HFFc6 (cell line): ENCODE data around the gene PAM16. TPM values are rescaled to one million over a fixed set of nuclear protein-coding genes. Genes with fewer than 3 reads are reported as not detected.

Experiments used
- DNase-seq: peaks from one replicate; pipeline ENCODE4 v3.0.0-alpha.2; 2018
- H3K27ac Mint-ChIP-seq: 2 replicates; pipeline ENCODE4 v1.8.0; 2020; ENCODE audit warnings: mild to moderate bottlenecking, mixed read lengths
- H3K27me3 Mint-ChIP-seq: 2 replicates; pipeline ENCODE4 v1.8.0; 2021; ENCODE audit warnings: mild to moderate bottlenecking, moderate library complexity, mixed read lengths; ENCODE audit not compliant: insufficient read depth
- H3K36me3 Mint-ChIP-seq: 2 replicates; pipeline ENCODE4 v1.8.0; 2021; ENCODE audit warnings: low read depth, mixed read lengths
- H3K4me1 Mint-ChIP-seq: 2 replicates; pipeline ENCODE4 v1.8.0; 2020; ENCODE audit warnings: low read depth, mixed read lengths
- H3K4me3 Mint-ChIP-seq: 2 replicates; pipeline ENCODE4 v1.8.0; 2020; ENCODE audit warnings: mild to moderate bottlenecking, moderate library complexity, mixed read lengths
- H3K9me3 Mint-ChIP-seq: 2 replicates; pipeline ENCODE4 v1.8.0; 2020; ENCODE audit warnings: mild to moderate bottlenecking, mixed read lengths
- CTCF ChIP-seq: fragments of 200-600 bp; sonication (generic); IDR thresholded peaks from 2 replicates; pipeline ENCODE4 v1.5.0; 2021; ENCODE audit warnings: antibody characterized with exemption, mild to moderate bottlenecking
- total RNA-seq, 6 experiments: library from RNA; stranded (reverse); fragmentation: NEBNext Ultra II Directional; extraction: Animal tissue kit (Norgen Biotek cat#: 25700); gene quantifications; 2 replicates in 1 of 6; 3 replicates in 5 of 6; pipeline ENCODE4 v1.2.3, GENCODE V29; 2021

Gene PAM16
- total RNA-seq, 6 experiments from 2014 or later, result 44.9 to 50.8 (median 46.1) TPM

GRCh38 chr16:4356820-4357219 lies 5.7 kb upstream of the PAM16 start:
- no peaks in the 10 kb centered on the region for H3K36me3 Mint-ChIP-seq
- no peak overlapping the region for H3K27ac Mint-ChIP-seq
- no peaks in the 10 kb centered on the region for H3K9me3 Mint-ChIP-seq
- H3K4me3 Mint-ChIP-seq, result no peak overlapping the region
- H3K27me3 Mint-ChIP-seq, result no peaks in the 10 kb centered on the region
- no peak for TF ChIP-seq CTCF
- DNase-seq, result no peak
- peaks cover 16% of the 10 kb centered on the region for H3K4me1 Mint-ChIP-seq

GRCh38 chr16:4354512-4355409 lies 3.6 kb upstream of the PAM16 start:
- no peak for TF ChIP-seq CTCF
- Mint-ChIP-seq H3K27ac (no peak overlapping the region), H3K4me3 (no peak overlapping the region), H3K9me3 (no peaks in the 10 kb centered on the region), H3K27me3 (peaks cover 2% of the 10 kb centered on the region; the same call in 1 of the 2 replicates), H3K4me1 (peaks cover 21% of the 10 kb centered on the region), H3K36me3 (no peaks in the 10 kb centered on the region; the same call in 1 of the 2 replicates)
- no peak for DNase-seq

- Mint-ChIP-seq H3K27ac (peak overlapping the region; percentile 34; the same call in 1 of the 2 replicates), H3K36me3 (no peaks in the 10 kb centered on the region; the same call in 1 of the 2 replicates), H3K4me3 (peak overlapping the region; percentile 25; the same call in 1 of the 2 replicates), H3K9me3 (no peaks in the 10 kb centered on the region), H3K27me3 (peaks cover 2% of the 10 kb centered on the region; the same call in 1 of the 2 replicates), H3K4me1 (peaks cover 21% of the 10 kb centered on the region)
- no peak for DNase-seq
- TF ChIP-seq CTCF, result no peak
Observed at GRCh38 chr16:4353675-4354074, 2.6 kb upstream of the PAM16 start.

- no peak overlapping the region for H3K4me3 Mint-ChIP-seq
- H3K36me3 Mint-ChIP-seq, result no peaks in the 10 kb centered on the region; the same call in 1 of the 2 replicates
- DNase-seq, result no peak
- TF ChIP-seq CTCF, result no peak
- H3K27ac Mint-ChIP-seq, result no peak overlapping the region; the same call in 1 of the 2 replicates
- peaks cover 30% of the 10 kb centered on the region for H3K4me1 Mint-ChIP-seq
- H3K27me3 Mint-ChIP-seq, result peaks cover 2% of the 10 kb centered on the region; the same call in 1 of the 2 replicates
- no peaks in the 10 kb centered on the region for H3K9me3 Mint-ChIP-seq
Observed at GRCh38 chr16:4352843-4353242, 1.7 kb upstream of the PAM16 start.

- Mint-ChIP-seq H3K4me3 (peak overlapping the region; percentile 98), H3K36me3 (no peaks in the 10 kb centered on the region; the same call in 1 of the 2 replicates), H3K27me3 (peaks cover 2% of the 10 kb centered on the region; the same call in 1 of the 2 replicates), H3K4me1 (peaks cover 30% of the 10 kb centered on the region), H3K27ac (peak overlapping the region; percentile 81), H3K9me3 (no peaks in the 10 kb centered on the region)
- no peak for TF ChIP-seq CTCF
- DNase-seq, result peak; percentile 47
Observed at GRCh38 chr16:4351880-4352279, 759 bp upstream of the PAM16 start.
